Measurements from ENCODE around the gene RBBP7.

The RBBP7 gene

DNA sequence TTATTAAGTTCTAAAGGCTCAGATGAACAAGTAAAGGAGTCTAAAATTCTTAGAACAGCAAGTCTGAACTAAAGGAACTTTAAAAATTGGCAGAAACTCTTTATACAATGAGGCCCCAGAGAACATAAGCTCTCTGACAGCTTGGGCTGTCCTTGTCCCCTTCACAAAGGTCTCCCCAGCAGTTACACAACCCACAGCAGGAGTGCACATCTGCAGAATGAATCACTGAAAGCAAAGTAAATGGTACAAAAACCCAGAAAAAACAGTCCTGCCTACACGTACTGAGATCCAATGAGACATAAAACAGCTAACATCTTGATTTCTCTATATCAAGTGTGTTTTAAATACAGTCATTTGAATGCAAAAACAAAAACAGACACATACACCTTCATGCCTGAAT, 18.7 kb downstream of the RBBP7 start:
- Histone ChIP-seq H3K4me3 (ENCODE audit: low read depth, low read length) (no peak overlapping the region), H3K9me3 (ENCODE audit: control insufficient read depth, low read length) (no peaks in the 10 kb centered on the region), H3K4me1 (no peaks in the 10 kb centered on the region), H3K27me3 (ENCODE audit: control insufficient read depth, insufficient read depth, low read length) (no peaks in the 10 kb centered on the region), H3K9ac (no peak overlapping the region), H3K79me2 (peaks cover 26% of the 10 kb centered on the region), H2AFZ (no peak overlapping the region), H3K27ac (no peak overlapping the region), H3K36me3 (ENCODE audit: control insufficient read depth, insufficient read depth, low read length) (no peaks in the 10 kb centered on the region), H3K4me2 (ENCODE audit: low read length) (no peak overlapping the region)
- TF ChIP-seq, protein P1, sequence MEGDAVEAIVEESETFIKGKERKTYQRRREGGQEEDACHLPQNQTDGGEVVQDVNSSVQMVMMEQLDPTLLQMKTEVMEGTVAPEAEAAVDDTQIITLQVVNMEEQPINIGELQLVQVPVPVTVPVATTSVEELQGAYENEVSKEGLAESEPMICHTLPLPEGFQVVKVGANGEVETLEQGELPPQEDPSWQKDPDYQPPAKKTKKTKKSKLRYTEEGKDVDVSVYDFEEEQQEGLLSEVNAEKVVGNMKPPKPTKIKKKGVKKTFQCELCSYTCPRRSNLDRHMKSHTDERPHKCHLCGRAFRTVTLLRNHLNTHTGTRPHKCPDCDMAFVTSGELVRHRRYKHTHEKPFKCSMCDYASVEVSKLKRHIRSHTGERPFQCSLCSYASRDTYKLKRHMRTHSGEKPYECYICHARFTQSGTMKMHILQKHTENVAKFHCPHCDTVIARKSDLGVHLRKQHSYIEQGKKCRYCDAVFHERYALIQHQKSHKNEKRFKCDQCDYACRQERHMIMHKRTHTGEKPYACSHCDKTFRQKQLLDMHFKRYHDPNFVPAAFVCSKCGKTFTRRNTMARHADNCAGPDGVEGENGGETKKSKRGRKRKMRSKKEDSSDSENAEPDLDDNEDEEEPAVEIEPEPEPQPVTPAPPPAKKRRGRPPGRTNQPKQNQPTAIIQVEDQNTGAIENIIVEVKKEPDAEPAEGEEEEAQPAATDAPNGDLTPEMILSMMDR (IDR thresholded peaks at IDR 0.05) = no peak

DNA sequence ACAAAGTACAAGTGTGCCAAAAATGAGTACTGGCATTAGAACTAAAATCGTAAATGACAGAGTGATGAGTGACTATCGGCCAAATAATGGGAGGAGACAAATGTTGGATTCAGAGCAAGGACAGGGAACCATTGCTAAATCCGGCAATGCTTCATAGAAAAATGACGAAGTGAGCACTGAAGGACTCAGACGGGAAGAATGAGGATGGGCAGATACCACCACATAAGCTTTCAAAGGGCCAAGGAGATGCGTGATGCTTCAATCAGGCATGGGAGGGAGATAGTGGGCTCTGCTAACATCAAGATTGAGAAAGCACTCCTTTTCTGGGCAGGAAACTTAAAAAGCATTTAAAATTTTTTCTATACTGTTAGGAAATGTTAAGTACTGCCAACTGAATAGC, 21.6 kb downstream of the RBBP7 start:
- Histone ChIP-seq H2AFZ (no peak overlapping the region), H3K9me3 (ENCODE audit: control insufficient read depth, low read length) (no peaks in the 10 kb centered on the region), H3K79me2 (peaks cover 5% of the 10 kb centered on the region), H3K4me2 (ENCODE audit: low read length) (no peak overlapping the region), H3K4me1 (no peaks in the 10 kb centered on the region), H3K4me3 (ENCODE audit: low read depth, low read length) (no peak overlapping the region), H3K9ac (no peak overlapping the region), H3K27ac (no peak overlapping the region), H3K27me3 (ENCODE audit: control insufficient read depth, insufficient read depth, low read length) (no peaks in the 10 kb centered on the region), H3K36me3 (ENCODE audit: control insufficient read depth, insufficient read depth, low read length) (no peaks in the 10 kb centered on the region)
- TF ChIP-seq, protein P1 (IDR thresholded peaks at IDR 0.05) = no peak

DNA sequence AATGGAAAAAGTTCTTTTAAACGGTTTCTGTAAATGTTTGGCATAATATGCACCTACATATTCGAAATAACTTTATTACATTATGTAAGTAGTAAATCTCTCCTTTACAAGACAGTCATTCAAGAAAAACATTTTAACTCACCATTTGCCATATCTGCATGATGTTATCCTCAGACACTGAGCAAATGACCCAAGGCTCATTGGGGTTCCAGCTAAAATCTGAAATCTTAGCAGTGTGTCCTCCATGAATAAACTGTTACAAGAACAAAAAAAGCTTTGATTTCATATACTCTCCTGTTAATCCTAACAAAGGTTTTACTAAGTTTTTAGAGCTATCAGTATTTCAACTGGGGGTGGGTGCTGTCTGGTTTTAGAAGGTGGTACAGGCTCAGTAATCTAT, 24.5 kb downstream of the RBBP7 start:
- H3K27ac ChIP-seq = no peak overlapping the region
- H3K4me3 ChIP-seq (ENCODE audit: low read depth, low read length) = no peak overlapping the region
- no peaks in the 10 kb centered on the region for H3K79me2 ChIP-seq
- H3K9ac ChIP-seq = no peak overlapping the region
- TF ChIP-seq, protein P1 (IDR thresholded peaks at IDR 0.05) = no peak
- H3K4me1 ChIP-seq = no peaks in the 10 kb centered on the region
- no peaks in the 10 kb centered on the region for H3K9me3 ChIP-seq (ENCODE audit: control insufficient read depth, low read length)
- no peak overlapping the region for H2AFZ ChIP-seq
- H3K27me3 ChIP-seq (ENCODE audit: control insufficient read depth, insufficient read depth, low read length) = no peaks in the 10 kb centered on the region
- no peaks in the 10 kb centered on the region for H3K36me3 ChIP-seq (ENCODE audit: control insufficient read depth, insufficient read depth, low read length)
- no peak overlapping the region for H3K4me2 ChIP-seq (ENCODE audit: low read length)

DNA sequence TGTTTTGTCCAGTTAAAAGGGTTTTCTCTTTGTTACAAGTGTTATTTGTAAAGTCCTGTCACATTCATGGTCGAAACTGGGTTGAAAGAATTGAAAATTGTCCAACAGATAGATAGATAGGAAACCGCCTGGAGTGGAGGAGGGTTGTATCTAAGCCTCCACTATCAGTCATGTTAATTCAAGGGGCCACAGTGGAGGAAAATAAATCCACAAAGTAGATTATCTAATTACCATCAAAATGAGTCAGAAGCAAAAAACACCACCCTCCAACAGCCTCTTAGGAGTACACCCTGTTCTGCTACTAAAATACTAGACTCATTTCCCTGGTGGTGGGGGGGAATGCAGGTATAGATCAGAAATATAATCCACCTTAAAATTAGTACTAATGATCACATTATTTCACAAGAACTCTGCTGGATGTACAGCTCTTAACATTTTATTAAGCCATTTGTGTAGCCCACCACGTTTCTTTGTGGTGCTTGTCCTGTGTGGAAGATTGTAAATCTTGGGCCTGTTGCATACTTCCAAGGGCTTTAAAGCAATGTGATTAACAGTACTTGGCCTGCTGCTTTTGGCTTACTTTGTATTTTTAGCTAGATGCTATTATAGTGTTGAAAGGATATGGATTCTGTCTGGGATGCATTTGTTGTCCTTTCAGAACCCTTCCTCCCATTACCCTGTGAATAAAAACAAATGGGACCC, 26.8 kb downstream of the RBBP7 start:
- Histone ChIP-seq H3K36me3 (ENCODE audit: control insufficient read depth, insufficient read depth, low read length) (no peaks in the 10 kb centered on the region), H3K4me3 (ENCODE audit: low read depth, low read length) (no peak overlapping the region), H3K4me1 (peaks cover 6% of the 10 kb centered on the region), H3K4me2 (ENCODE audit: low read length) (no peak overlapping the region), H2AFZ (no peak overlapping the region), H3K9me3 (ENCODE audit: control insufficient read depth, low read length) (no peaks in the 10 kb centered on the region), H3K27ac (no peak overlapping the region), H3K9ac (no peak overlapping the region), H3K27me3 (ENCODE audit: control insufficient read depth, insufficient read depth, low read length) (no peaks in the 10 kb centered on the region), H3K79me2 (no peaks in the 10 kb centered on the region)
- TF ChIP-seq, protein P1 (IDR thresholded peaks at IDR 0.05) = no peak

DNA sequence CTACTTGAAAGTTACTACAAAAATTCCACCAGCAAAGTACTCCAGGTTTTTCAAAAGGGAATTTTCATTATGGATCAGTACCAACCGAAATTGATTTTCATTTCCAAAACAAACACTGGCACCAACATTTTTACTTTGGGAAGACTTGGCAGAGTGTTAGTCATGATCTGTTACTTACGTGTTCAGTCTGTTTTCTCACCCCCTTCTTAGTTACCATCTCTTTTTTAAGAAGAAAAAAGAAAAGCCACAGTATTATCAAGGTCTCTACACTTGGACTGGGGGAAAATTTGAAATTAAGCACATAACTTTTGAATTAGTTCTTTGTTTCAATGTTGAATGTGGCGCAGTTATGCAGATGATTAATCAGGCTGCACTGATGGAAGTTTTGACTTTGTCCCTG, 27.5 kb downstream of the RBBP7 start:
- H3K9me3 ChIP-seq (ENCODE audit: control insufficient read depth, low read length) = no peaks in the 10 kb centered on the region
- no peaks in the 10 kb centered on the region for H3K27me3 ChIP-seq (ENCODE audit: control insufficient read depth, insufficient read depth, low read length)
- H3K4me3 ChIP-seq (ENCODE audit: low read depth, low read length) = no peak overlapping the region
- no peak overlapping the region for H3K4me2 ChIP-seq (ENCODE audit: low read length)
- no peaks in the 10 kb centered on the region for H3K36me3 ChIP-seq (ENCODE audit: control insufficient read depth, insufficient read depth, low read length)
- peaks cover 7% of the 10 kb centered on the region for H3K4me1 ChIP-seq
- no peak overlapping the region for H3K9ac ChIP-seq
- TF ChIP-seq, protein P1 (IDR thresholded peaks at IDR 0.05) = no peak
- H3K79me2 ChIP-seq = no peaks in the 10 kb centered on the region
- H2AFZ ChIP-seq = no peak overlapping the region
- no peak overlapping the region for H3K27ac ChIP-seq
